Transverse colon (tissue), 3 donors: ENCODE results near the gene MYO7B.

Experiments
- EP300 ChIP-seq: sonication (generic); formaldehyde crosslinking; IDR thresholded peaks from one replicate; pipeline ENCODE4 v1.6.1; 2017; ENCODE audit warnings: antibody characterized with exemption, low read depth
- TF ChIP-seq, protein P1 (sequence below), 5 experiments: fragments of 200-600 bp in 3 of 5; fragments of 450-650 bp in 2 of 5; sonication (generic) in 3 of 5; IDR thresholded peaks; 1 replicate in 2 of 5; 2 replicates in 3 of 5; pipeline ENCODE4 v1.5.1; 2016 to 2017; ENCODE audit warnings: antibody characterized with exemption in 5 of 5, inconsistent platforms in 3 of 5, mild to moderate bottlenecking in 2 of 5, moderate library complexity in 1 of 5

DNA sequence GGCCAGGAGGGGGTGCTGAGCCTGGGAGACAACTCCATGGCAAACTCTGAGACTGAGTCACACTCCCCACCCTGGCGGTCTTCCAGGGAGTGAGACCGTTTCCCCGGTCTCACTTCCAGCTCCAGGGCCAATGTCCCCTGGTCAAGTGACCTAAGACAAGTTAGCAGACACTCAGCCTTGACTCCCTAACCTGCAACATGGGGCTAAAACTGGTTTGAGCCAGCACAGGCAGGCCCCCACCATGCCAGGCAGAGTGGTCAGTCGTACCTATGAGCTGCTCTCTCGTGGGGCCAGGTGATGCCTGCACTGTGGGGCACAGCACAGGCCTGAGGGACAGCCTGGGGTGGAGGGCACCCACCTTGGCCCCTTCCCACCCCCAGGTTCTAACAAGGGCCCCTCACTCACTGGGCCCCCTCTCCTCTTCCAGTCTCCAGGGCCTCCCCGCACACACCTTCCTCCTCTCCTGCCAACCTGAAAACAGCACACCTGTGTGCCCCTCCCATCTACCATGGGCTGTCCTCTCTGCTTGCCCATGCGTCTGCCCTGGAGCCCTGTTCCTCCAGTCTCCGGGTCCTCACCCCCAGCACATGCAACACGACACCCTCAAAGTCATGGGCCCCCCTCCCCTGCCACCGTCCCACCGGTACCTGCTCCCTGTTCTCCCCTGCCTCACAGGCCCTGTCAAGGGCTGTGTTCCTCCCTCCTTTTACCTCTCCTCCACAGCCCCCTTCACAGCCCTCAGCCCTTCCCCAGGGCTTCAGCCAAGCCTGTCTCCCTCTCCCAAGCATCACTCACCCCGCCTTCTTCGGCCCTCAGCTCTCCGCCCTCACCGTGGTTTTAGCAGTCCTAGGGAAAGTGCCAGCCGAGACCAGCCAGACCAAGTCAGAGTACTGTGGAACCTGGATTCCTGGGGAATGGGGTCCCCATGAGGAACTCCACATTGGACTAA is 112.0 kb downstream of the MYO7B start:
- TF ChIP-seq, protein P1, sequence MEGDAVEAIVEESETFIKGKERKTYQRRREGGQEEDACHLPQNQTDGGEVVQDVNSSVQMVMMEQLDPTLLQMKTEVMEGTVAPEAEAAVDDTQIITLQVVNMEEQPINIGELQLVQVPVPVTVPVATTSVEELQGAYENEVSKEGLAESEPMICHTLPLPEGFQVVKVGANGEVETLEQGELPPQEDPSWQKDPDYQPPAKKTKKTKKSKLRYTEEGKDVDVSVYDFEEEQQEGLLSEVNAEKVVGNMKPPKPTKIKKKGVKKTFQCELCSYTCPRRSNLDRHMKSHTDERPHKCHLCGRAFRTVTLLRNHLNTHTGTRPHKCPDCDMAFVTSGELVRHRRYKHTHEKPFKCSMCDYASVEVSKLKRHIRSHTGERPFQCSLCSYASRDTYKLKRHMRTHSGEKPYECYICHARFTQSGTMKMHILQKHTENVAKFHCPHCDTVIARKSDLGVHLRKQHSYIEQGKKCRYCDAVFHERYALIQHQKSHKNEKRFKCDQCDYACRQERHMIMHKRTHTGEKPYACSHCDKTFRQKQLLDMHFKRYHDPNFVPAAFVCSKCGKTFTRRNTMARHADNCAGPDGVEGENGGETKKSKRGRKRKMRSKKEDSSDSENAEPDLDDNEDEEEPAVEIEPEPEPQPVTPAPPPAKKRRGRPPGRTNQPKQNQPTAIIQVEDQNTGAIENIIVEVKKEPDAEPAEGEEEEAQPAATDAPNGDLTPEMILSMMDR (IDR thresholded peaks at IDR 0.05) = no peak
- TF ChIP-seq EP300 = no peak
